Stomach smooth muscle (tissue), 2 donors: ENCODE results near the gene GLP2R.

Experiments
- H3K27ac ChIP-seq: one replicate; pipeline ENCODE4 v1.7.0; 2013; ENCODE audit warnings: mild to moderate bottlenecking, low read length, inconsistent platforms
- H3K27me3 ChIP-seq, 2 donors: one replicate each; pipeline ENCODE4 v1.7.0; 2013; ENCODE audit warnings: low read length in 2 of 2; ENCODE audit not compliant: insufficient read depth in 2 of 2, control insufficient read depth in 1 of 2
- H3K36me3 ChIP-seq, 2 donors: one replicate each; pipeline ENCODE4 v1.7.0; 2013; ENCODE audit warnings: low read length in 2 of 2; ENCODE audit not compliant: control insufficient read depth in 2 of 2, insufficient read depth in 2 of 2
- H3K4me1 ChIP-seq: one replicate; pipeline ENCODE4 v1.7.0; 2013; ENCODE audit warnings: low read length; ENCODE audit not compliant: control insufficient read depth, insufficient read depth
- H3K4me3 ChIP-seq, 2 donors: one replicate each; pipeline ENCODE4 v1.7.0; 2013; ENCODE audit warnings: low read length in 2 of 2
- H3K9ac ChIP-seq, 2 donors: one replicate each; pipeline ENCODE4 v1.7.0; 2013; ENCODE audit warnings: low read length in 2 of 2, mild to moderate bottlenecking in 1 of 2
- H3K9me3 ChIP-seq, 2 donors: one replicate each; pipeline ENCODE4 v1.7.0; 2013; ENCODE audit warnings: low read length in 2 of 2; ENCODE audit not compliant: control insufficient read depth in 2 of 2
- donor health status: healthy.
- donor health status: Pancreatic carcinoma.

The GLP2R gene

DNA sequence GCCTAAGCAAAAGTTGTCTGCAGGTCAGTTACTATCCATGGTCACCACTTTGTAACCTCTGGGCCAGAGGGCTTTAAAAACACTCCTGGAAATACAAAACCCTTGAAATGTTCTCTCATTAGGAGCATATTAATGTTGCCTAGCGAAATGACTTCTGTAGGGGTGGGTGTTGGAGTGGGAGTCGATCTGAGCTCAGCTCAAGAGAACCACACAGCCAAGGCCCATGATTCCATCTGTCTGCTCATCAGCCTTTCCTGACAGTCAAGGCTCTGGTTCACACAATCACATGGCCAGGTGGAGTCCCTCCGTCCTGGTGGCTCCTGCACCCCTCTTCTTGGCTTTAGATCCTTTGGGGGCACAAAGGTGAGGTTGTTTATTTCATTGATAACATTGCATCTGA lies 52.6 kb downstream of the GLP2R start:
- Histone ChIP-seq H3K36me3 (no peaks in the 10 kb centered on the region), H3K27me3 (no peaks in the 10 kb centered on the region), H3K9me3 (peaks cover 4 to 8% of the 10 kb centered on the region in 2 donors), H3K9ac (no peak overlapping the region), H3K4me1 (peaks cover 12% of the 10 kb centered on the region), H3K4me3 (no peak overlapping the region), H3K27ac (no peak overlapping the region)

DNA sequence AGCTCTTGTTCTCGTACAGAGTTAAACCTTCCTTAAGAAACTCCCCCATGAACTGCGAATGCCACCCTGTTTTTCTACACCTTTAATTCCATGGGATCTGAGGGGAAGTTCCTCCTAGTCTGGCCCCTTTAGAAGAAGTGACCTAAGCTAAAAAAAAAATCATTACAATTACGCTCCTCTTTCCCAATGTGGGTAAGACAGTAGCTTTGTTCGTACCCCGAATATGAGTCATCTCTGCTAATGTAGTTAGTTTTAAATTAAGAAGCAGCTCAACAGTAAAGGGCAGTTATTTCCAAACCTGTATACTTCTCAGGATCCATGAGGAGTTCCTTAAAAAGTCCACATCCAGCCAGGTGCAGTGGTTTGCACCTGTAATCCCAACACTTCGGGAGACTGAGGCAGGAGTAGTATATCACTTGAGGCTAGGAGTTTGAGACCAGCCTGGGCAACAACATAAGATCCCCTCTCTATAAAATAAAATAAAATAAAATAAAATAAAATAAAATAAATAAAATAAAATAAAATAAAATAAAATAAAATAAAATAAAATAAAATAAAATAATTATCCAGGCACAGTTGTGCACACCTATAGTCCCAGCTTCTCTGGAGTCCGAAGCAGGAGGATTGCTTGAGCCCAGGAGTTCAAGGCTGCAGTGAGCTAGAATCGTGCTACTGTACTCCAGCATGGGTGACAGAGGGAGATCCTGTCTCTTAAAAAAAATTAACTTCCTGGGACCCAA lies 53.2 kb downstream of the GLP2R start:
- H3K27me3 ChIP-seq = no peaks in the 10 kb centered on the region
- H3K4me1 ChIP-seq = peaks cover 12% of the 10 kb centered on the region
- no peaks in the 10 kb centered on the region for H3K36me3 ChIP-seq
- H3K9ac ChIP-seq = no peak overlapping the region
- peaks cover 4 to 8% of the 10 kb centered on the region in 2 donors for H3K9me3 ChIP-seq
- H3K4me3 ChIP-seq = no peak overlapping the region
- H3K27ac ChIP-seq = no peak overlapping the region

- peaks cover 4 to 8% of the 10 kb centered on the region in 2 donors for H3K9me3 ChIP-seq
- H3K9ac ChIP-seq = no peak overlapping the region
These were observed 54.9 kb downstream of the GLP2R start for GRCh38 chr17:9880582-9880999.

DNA sequence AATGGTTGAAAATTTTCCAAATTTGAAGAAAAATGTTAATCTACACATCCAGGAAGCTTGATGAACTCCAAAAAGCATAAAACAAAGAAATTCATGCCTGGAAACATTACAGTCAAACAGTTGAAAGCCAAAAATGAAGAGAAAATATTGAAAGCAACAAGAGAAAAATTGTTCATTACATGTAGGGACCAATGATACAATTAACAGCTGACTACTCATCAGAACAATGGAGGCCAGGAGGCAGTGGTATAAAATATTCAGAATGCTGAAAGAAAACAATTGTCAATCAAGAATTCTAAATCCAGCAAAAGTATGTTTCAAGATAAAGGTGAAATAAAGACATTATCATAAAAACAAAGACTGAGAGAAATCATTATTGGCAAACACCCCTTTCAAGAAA lies 57.7 kb downstream of the GLP2R start:
- H3K4me1 ChIP-seq = no peaks in the 10 kb centered on the region
- H3K27me3 ChIP-seq = no peaks in the 10 kb centered on the region
- H3K36me3 ChIP-seq = no peaks in the 10 kb centered on the region
- H3K9ac ChIP-seq = no peak overlapping the region
- peaks cover 4 to 8% of the 10 kb centered on the region in 2 donors for H3K9me3 ChIP-seq
- no peak overlapping the region for H3K27ac ChIP-seq
- H3K4me3 ChIP-seq = no peak overlapping the region

More at GRCh38 chr17:9880582-9880999, 54.9 kb downstream of the GLP2R start:
- Histone ChIP-seq H3K4me3 (no peak overlapping the region), H3K27me3 (no peaks in the 10 kb centered on the region), H3K36me3 (no peaks in the 10 kb centered on the region), H3K4me1 (peaks cover 2% of the 10 kb centered on the region), H3K27ac (no peak overlapping the region)

DNA sequence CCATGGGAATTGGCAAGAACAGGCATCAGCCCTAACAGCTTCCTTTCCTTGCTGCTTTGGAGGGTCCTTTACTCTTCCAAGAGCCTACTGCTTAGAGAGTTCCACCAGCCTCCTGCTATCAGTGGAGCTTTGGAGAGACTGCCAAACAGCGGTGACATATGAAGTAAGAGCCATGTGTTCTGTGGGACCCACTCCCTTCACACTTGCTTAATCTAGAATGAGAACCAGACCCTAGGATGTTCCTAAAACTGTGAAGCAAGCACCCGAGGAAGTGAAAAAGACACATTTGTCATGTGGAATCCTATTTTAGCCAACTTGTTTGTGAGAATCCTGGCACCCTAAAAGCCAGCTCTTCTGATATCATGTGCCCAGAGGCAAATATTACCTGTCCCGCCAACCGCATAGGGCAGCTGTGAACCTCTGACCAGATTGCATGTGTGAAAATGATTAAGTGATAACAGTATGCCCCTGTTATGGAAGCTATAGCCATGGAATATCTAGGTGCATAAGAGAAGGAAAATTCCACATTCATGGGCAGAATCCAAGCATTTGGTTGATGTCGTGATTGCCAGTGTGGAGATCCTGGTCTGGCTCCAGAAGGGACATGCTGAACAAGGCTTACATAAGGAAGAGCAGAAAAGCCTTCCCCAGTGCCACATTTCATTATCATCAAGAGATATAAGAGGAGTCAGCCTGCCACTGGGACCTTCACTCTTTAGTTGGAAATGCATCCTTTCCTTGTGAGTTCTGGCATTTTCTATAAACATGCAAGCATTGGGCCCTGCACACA lies 60.6 kb downstream of the GLP2R start:
- H3K27ac ChIP-seq = no peak overlapping the region

GRCh38 chr17:9887508-9887907 lies 61.8 kb downstream of the GLP2R start:
- Histone ChIP-seq H3K9ac (no peak overlapping the region), H3K27ac (no peak overlapping the region), H3K4me3 (no peak overlapping the region), H3K9me3 (peaks cover 3 to 4% of the 10 kb centered on the region in 2 donors), H3K36me3 (no peaks in the 10 kb centered on the region), H3K27me3 (no peaks in the 10 kb centered on the region), H3K4me1 (no peaks in the 10 kb centered on the region)

More for the DNA sequence above, 60.6 kb downstream of the GLP2R start:
- Histone ChIP-seq H3K4me3 (no peak overlapping the region), H3K4me1 (no peaks in the 10 kb centered on the region), H3K36me3 (no peaks in the 10 kb centered on the region), H3K9me3 (peaks cover 4 to 8% of the 10 kb centered on the region in 2 donors), H3K27me3 (no peaks in the 10 kb centered on the region), H3K9ac (no peak overlapping the region)

DNA sequence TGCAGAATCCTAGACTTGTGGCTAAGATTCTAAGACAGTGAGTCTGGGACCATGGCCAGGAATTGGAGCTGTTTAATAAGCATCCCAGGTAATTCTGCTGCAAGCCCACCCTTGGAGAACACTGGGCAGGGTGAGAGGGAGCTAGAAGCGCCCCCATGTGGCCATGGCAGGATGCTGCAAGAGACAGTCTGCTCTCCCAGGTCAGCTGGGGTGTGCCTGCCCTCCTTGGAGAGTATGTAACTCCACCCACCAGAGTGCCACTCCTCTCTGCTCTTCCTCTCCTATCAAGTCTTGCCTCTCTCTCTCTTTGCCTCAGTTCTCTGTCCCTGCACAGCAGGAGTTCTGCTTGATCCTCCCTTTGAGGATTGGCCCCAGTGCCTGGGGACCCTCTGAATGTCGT lies 64.4 kb downstream of the GLP2R start:
- Histone ChIP-seq H3K27me3 (no peaks in the 10 kb centered on the region), H3K4me1 (no peaks in the 10 kb centered on the region), H3K9me3 (peaks cover 4 to 8% of the 10 kb centered on the region in 2 donors)

GRCh38 chr17:9893411-9894012 lies 67.8 kb downstream of the GLP2R start:
- Histone ChIP-seq H3K9me3 (peaks cover 4 to 8% of the 10 kb centered on the region in 2 donors), H3K9ac (no peak overlapping the region), H3K36me3 (no peaks in the 10 kb centered on the region), H3K27ac (no peak overlapping the region), H3K4me3 (no peak overlapping the region), H3K27me3 (no peaks in the 10 kb centered on the region), H3K4me1 (no peaks in the 10 kb centered on the region)

More for the DNA sequence above, 64.4 kb downstream of the GLP2R start:
- H3K4me3 ChIP-seq = no peak overlapping the region
- no peak overlapping the region for H3K9ac ChIP-seq
- no peaks in the 10 kb centered on the region for H3K36me3 ChIP-seq
- no peak overlapping the region for H3K27ac ChIP-seq

DNA sequence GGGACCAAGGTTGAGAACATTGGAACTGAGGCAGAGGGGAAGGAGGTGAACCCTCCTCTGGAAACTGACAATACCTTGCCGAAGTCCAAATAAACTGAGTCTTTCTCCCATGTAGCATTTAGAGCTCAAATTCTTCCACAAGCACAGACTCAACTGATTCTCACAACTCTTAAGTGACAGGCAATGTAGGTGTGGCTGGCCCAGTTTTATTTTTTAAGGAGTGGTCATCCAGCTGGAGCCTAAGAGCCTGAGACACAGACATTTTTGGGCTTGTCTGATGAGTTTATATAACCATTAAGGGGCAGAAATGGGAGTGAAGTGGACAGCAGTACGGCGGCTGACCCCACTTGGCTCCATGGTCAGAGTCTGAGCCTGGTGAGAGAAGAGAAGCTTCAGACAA lies 68.5 kb downstream of the GLP2R start:
- Histone ChIP-seq H3K27ac (no peak overlapping the region), H3K4me3 (no peak overlapping the region), H3K36me3 (no peaks in the 10 kb centered on the region), H3K27me3 (no peaks in the 10 kb centered on the region), H3K9ac (no peak overlapping the region), H3K9me3 (peaks cover 4 to 8% of the 10 kb centered on the region in 2 donors), H3K4me1 (no peaks in the 10 kb centered on the region)

DNA sequence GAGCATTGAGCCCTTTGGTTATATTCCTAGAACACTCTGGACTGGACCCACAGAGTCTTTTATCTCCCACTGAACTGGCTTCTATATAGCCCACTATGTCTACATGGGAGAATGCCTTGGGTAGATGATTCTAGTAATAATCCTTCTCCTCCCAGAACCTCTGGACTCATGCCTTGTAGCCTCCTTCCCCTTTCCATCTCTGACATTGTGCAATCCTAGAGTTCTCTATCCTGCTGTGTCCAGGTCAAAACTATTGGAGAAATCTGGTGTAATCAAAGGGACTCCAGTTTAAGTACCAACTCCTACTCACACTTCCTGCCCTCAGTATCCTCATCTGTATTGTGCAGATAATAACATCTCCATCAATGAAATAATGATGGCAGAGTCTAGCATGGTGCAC lies 70.2 kb downstream of the GLP2R start:
- no peaks in the 10 kb centered on the region for H3K36me3 ChIP-seq
- H3K4me3 ChIP-seq = no peak overlapping the region
- peaks cover 4 to 8% of the 10 kb centered on the region in 2 donors for H3K9me3 ChIP-seq
- peaks cover 6% of the 10 kb centered on the region for H3K4me1 ChIP-seq
- H3K9ac ChIP-seq = no peak overlapping the region
- H3K27ac ChIP-seq = no peak overlapping the region
- no peaks in the 10 kb centered on the region for H3K27me3 ChIP-seq
